ENCODE data around the gene AMIGO1.

Gene AMIGO1

DNA sequence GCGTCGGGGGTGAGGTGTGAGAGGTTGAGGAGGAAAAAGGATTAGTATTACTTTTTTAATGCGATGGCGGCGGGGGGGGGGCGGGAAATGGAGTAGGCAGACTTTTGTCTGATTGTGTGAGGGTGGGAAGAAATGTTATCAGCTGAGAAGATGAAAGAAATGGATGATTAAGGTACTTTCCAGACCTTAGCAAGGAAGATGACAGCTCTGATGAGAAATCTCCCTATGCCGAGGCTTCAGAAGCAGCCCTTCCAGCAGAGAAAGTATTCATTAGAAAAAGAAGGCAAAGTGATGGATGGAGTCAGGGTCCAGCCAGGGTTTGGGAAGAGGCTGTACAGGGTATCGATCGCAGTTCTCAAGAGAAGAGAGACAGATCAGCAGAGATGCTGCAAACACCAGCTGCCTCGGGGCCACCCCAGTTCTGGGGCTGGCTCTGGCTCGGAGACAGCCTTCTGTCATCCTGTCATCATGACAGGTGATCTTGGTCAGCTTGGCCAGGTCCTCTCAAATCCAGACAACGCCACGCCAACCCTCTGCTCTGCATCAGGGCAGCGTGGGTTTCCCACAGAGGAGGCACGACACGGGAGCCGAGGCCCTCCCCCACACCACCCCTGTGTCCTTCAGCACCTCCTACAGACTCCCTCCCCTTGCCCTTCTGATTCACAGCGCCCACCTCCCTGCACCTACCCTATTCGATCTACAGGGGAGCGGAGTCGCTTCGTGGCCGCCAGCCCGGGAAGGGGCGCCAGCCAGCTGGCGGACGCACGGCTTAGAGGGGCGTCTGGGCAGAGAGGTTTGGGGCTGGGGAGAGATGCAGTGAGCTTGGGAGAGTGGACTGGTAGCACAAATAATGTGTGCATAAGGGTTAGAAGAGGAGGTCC is 26.5 kb downstream of the AMIGO1 start:
- TF ChIP-seq, protein P1, sequence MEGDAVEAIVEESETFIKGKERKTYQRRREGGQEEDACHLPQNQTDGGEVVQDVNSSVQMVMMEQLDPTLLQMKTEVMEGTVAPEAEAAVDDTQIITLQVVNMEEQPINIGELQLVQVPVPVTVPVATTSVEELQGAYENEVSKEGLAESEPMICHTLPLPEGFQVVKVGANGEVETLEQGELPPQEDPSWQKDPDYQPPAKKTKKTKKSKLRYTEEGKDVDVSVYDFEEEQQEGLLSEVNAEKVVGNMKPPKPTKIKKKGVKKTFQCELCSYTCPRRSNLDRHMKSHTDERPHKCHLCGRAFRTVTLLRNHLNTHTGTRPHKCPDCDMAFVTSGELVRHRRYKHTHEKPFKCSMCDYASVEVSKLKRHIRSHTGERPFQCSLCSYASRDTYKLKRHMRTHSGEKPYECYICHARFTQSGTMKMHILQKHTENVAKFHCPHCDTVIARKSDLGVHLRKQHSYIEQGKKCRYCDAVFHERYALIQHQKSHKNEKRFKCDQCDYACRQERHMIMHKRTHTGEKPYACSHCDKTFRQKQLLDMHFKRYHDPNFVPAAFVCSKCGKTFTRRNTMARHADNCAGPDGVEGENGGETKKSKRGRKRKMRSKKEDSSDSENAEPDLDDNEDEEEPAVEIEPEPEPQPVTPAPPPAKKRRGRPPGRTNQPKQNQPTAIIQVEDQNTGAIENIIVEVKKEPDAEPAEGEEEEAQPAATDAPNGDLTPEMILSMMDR (IDR thresholded peaks at IDR 0.05; ENCODE audit: extremely low read depth, missing control alignments), result peak; percentile 4
- peak; percentile 38 for DNase-seq (ENCODE audit: low spot score)

DNA sequence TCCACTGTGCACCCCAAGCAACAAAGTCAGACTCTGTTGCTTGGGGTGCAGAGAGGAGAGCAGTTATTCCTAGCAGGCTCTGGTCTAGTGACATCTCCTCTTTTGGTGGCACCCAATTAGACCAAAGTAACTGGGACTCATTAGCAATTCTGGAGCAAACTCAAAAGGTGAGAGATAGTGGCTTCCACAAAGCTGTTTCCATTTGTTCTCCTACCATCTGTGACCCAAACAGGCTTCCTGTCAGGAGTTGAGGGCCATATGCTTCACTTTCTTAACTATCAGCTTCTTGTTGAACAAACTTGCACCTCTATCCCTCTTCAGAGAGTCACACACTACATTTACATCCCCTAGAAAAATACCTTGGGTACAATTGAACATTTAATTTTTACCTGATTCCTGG is 27.3 kb downstream of the AMIGO1 start:
- DNase-seq (ENCODE audit: low spot score), result no peak
- TF ChIP-seq, protein P1 (IDR thresholded peaks at IDR 0.05; ENCODE audit: extremely low read depth, missing control alignments), result no peak

DNA sequence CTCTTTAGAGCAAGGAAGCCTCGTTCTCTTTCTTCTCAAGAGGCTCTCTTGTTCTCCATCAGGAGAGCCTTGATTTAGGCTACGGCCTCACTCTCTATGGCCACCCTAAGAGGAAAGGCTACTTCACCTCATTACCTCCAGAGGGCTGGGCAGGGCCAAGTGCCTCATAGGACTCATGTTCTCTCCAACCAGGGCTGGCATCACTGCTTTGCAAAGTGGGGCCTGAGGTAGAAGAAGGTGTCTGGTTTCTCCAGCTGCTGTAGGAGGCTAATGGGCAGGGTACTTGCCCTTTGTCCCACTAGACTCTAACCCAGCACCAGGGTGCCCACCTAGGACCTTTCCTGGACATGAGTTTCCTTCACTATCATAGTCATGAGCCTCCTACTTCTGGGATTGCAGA is 27.9 kb downstream of the AMIGO1 start:
- no peak for DNase-seq (ENCODE audit: low spot score)
- TF ChIP-seq, protein P1 (IDR thresholded peaks at IDR 0.05; ENCODE audit: extremely low read depth, missing control alignments), result no peak

DNA sequence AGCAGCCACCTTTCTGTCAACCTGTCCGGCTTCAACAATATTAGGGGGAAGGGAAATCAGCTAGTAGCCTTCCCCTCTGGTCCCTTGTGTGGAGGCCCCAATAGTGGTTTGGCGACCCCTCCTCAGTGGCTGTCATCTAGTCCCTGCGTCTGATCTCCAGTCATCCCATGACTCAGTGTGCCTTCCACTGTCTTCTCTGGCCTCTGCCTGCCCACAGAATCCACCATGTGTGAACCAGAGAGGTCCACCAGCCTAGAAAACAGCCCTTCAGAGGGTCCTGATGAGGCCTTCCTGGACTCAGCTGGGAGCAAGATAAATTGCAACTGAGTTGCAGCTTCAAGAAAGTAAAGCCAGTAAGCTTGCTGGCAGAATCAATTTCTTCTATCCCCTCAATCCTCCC is 29.6 kb downstream of the AMIGO1 start:
- TF ChIP-seq, protein P1 (IDR thresholded peaks at IDR 0.05; ENCODE audit: extremely low read depth, missing control alignments), result no peak

DNA sequence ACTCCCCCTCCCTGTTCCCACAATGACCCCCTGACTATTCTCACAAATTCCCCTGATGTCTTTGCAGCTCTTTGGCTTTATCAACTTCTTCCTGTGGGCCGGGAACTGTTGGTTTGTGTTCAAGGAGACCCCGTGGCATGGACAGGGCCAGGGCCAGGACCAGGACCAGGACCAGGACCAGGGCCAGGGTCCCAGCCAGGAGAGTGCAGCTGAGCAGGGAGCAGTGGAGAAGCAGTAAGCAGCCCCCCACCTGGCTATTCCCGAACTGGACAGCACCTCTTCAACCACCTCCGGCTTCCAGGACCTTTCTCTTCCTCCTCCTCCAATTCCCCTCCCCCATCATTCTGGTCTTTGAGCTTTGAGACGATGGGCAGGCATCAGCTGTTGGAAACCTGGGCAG is 30.2 kb downstream of the AMIGO1 start:
- TF ChIP-seq, protein P1 (IDR thresholded peaks at IDR 0.05; ENCODE audit: extremely low read depth, missing control alignments), result no peak
- no peak for DNase-seq (ENCODE audit: low spot score)

More for the DNA sequence above, 29.6 kb downstream of the AMIGO1 start:
- no peak for DNase-seq (ENCODE audit: low spot score)

DNA sequence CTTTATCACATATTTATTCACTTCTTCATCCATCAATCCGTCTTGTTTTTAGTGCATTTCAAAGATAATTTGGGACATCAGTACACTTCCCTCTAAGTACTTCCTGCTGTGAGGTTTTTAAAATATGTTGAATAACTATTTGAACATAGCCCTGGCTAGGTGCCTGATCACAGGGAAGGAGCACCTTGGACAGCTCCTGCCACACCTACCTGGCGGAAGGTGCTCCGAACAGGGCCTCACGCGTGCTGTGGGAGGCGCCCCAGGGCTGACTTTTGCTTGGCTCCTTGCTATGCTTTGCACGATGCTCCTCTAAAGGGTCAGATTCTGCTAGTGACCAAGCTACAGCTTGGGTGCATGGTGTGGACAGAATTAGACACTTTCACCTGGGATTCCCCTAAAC is 30.7 kb downstream of the AMIGO1 start:
- no peak for DNase-seq (ENCODE audit: low spot score)
- TF ChIP-seq, protein P1 (IDR thresholded peaks at IDR 0.05; ENCODE audit: extremely low read depth, missing control alignments), result no peak

DNA sequence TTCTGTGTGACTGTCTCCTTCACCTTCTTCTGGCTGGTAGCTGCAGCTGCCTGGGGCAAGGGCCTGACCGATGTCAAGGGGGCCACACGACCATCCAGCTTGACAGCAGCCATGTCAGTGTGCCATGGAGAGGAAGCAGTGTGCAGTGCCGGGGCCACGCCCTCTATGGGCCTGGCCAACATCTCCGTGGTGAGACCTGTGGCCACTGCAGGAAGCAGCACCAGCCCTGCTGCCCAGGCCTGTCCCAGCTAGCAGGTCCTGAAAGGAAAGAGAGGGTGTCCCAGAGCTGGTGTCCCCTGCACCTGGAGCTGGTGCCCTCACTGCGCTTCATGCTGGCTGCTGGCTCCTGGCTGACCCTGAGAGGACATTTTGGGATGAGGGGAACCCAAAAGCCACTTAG is 31.7 kb downstream of the AMIGO1 start:
- DNase-seq (ENCODE audit: low spot score), result no peak
- TF ChIP-seq, protein P1 (IDR thresholded peaks at IDR 0.05; ENCODE audit: extremely low read depth, missing control alignments), result no peak

All from GM20000 (cell line).